GM18519 (cell line): Measurements from ENCODE around the gene UBASH3B.
"Not testable (repeated sequence)": the region's sequence is repeated elsewhere in the genome, so short reads cannot be mapped to it uniquely, and the experiment has no call there.

Source experiments
- ATAC-seq: cut with Tn5 transposase; IDR thresholded peaks from one replicate; pipeline ENCODE4 v1.9.1; 2021; ENCODE audit warnings: mild to moderate bottlenecking, moderate library complexity; ENCODE audit not compliant: unreplicated experiment, low FRiP score

Gene UBASH3B

GRCh38 chr11:122803716-122804115, 148.2 kb downstream of the UBASH3B start:
- ATAC-seq, result no peak

GRCh38 chr11:122804161-122804560, 148.6 kb downstream of the UBASH3B start:
- ATAC-seq, result no peak

- ATAC-seq, result peak; percentile 35
Measured at GRCh38 chr11:122804796-122805195, 149.3 kb downstream of the UBASH3B start.

- ATAC-seq, result no peak
Measured at GRCh38 chr11:122807731-122808477, 152.4 kb downstream of the UBASH3B start.

- peak; percentile 74 for ATAC-seq
Measured at GRCh38 chr11:122808478-122808869, 153.0 kb downstream of the UBASH3B start.

GRCh38 chr11:122809866-122810265, 154.3 kb downstream of the UBASH3B start:
- ATAC-seq, result no peak

GRCh38 chr11:122811721-122812120, 156.2 kb downstream of the UBASH3B start:
- ATAC-seq, result no peak

- ATAC-seq, result no peak
Measured at GRCh38 chr11:122812638-122813037, 157.1 kb downstream of the UBASH3B start.

- ATAC-seq, result no peak
Measured at GRCh38 chr11:122813176-122813893, 157.8 kb downstream of the UBASH3B start.

GRCh38 chr11:122813894-122814270, 158.4 kb downstream of the UBASH3B start:
- no peak for ATAC-seq

GRCh38 chr11:122814401-122814800, 158.9 kb downstream of the UBASH3B start:
- ATAC-seq, result no peak

- ATAC-seq, result no peak
Measured at GRCh38 chr11:122815900-122816299, 160.4 kb downstream of the UBASH3B start.

GRCh38 chr11:122816761-122817520, 161.4 kb downstream of the UBASH3B start:
- no peak for ATAC-seq

- ATAC-seq, result no peak
Measured at GRCh38 chr11:122820158-122820557, 164.6 kb downstream of the UBASH3B start.

- no peak for ATAC-seq
Measured at GRCh38 chr11:122821169-122821568, 165.6 kb downstream of the UBASH3B start.

- ATAC-seq, result no peak
Measured at GRCh38 chr11:122822241-122822640, 166.7 kb downstream of the UBASH3B start.

GRCh38 chr11:122823564-122823963, 168.0 kb downstream of the UBASH3B start:
- ATAC-seq, result no peak

GRCh38 chr11:122829371-122829770, 173.8 kb downstream of the UBASH3B start:
- not testable (repeated sequence) for ATAC-seq

GRCh38 chr11:122832297-122832696, 176.8 kb downstream of the UBASH3B start:
- ATAC-seq, result not testable (repeated sequence)

GRCh38 chr11:122832721-122833470, 177.4 kb downstream of the UBASH3B start:
- ATAC-seq, result no peak
